ENCODE results near the gene GPAT3. TPM values are rescaled to one million over a fixed set of nuclear protein-coding genes. Genes with fewer than 3 reads are reported as not detected.
"Not testable (repeated sequence)": the region's sequence is repeated elsewhere in the genome, so short reads cannot be mapped to it uniquely, and the experiment has no call there.

Gene GPAT3
- total RNA-seq, 2 donors from 2014 or later, result 4.1 to 5.0 TPM

DNA sequence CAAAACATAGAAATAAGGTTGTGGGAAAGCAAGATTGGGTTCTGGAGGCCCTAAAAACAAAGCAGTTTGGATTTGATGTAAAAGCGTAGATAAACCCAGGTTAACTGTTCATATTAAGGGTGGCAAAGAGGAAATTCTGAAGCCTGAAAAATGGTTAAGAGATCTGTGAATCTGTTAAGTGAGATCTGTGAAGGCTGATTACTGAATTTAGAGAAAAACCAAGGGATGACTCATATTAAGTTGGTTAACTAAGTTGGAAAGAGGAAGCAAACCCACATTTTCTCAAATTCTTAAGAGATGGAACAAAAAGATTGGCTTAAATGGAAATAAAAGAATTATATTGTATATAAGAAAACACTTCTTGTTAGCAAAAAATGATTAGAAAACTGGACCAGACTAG is 22.8 kb downstream of the GPAT3 start:
- H3K4me3 Mint-ChIP-seq, result no peak overlapping the region
- DNase-seq (no peak), ATAC-seq (no peak)
- no peaks in the 10 kb centered on the region for H3K9me3 ChIP-seq (ENCODE audit: control insufficient read depth, low read length, poor library complexity, severe bottlenecking)
- peaks cover 25% of the 10 kb centered on the region for H3K4me1 Mint-ChIP-seq
- no peaks in the 10 kb centered on the region for H3K27me3 Mint-ChIP-seq
- no peaks in the 10 kb centered on the region for H3K36me3 Mint-ChIP-seq (ENCODE audit: low read depth)
- no peak overlapping the region for H3K27ac Mint-ChIP-seq

DNA sequence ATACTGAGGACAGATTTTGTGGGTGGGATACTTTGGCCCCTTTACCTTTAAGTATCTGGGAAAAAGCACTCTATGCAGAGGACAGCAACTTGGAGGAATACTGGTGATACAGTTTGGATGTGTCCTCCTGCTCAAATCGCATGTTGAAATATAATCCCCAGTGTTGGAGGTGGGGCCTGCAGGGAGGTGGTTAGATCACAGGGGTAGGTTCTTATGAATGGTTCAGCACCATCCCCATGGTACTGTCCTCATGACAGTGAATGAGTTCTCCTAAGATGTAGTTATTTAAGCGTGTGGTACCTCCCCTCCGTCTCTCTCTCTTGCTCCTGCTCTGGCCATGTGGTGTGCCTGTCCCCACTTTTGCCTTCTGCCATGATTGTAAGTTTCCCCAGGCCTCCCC is 24.6 kb downstream of the GPAT3 start:
- no peak for DNase-seq
- Mint-ChIP-seq H3K27ac (peak overlapping the region; percentile 19), H3K4me3 (no peak overlapping the region), H3K4me1 (peaks cover 25% of the 10 kb centered on the region), H3K36me3 (ENCODE audit: low read depth) (no peaks in the 10 kb centered on the region), H3K27me3 (no peaks in the 10 kb centered on the region)
- H3K9me3 ChIP-seq (ENCODE audit: control insufficient read depth, low read length, poor library complexity, severe bottlenecking), result no peaks in the 10 kb centered on the region
- no peak for ATAC-seq

DNA sequence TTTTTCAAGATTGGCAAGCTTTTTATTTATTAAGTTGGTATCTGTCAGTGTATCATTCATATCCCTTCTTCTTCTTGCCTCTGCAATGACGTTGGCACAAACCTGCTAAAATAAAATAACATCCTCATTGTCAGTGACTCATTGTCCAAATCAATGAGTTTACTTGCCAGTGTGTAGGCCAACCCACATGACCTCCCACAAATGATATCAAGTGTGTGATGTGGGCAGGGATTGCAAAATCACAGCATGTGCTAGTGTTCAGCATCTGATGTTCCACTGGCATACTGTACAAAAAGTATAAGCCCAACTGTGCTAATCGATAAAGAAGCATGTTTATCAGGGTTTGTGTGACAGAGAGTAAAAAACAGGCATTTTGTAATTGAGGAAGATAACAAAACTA is 25.5 kb downstream of the GPAT3 start:
- no peaks in the 10 kb centered on the region for H3K9me3 ChIP-seq (ENCODE audit: control insufficient read depth, low read length, poor library complexity, severe bottlenecking)
- DNase-seq (no peak), ATAC-seq (peak; percentile 51)
- Mint-ChIP-seq H3K27me3 (no peaks in the 10 kb centered on the region), H3K36me3 (ENCODE audit: low read depth) (no peaks in the 10 kb centered on the region), H3K4me1 (peaks cover 27% of the 10 kb centered on the region), H3K4me3 (no peak overlapping the region), H3K27ac (no peak overlapping the region)

DNA sequence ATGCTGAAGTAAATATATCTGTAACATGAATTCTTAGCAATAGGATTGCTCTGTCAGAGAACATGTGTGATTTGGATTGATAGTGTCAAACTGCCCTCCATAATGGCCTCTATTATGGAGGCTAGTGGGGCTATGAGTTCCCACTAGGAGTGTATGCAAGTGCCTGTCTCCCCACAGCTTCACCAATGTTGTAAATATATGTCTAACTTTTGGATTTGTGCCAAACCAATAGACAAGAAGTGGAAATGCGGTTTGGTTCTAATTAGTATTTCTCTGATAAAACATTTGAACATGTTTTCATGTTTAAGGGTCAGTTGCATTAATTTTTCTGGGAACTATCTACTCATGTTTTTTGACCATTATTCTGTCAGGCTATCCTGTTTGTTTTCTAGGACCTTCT is 28.1 kb downstream of the GPAT3 start:
- no peaks in the 10 kb centered on the region for H3K9me3 ChIP-seq (ENCODE audit: control insufficient read depth, low read length, poor library complexity, severe bottlenecking)
- Mint-ChIP-seq H3K27ac (no peak overlapping the region), H3K4me3 (no peak overlapping the region), H3K4me1 (peaks cover 18% of the 10 kb centered on the region), H3K36me3 (ENCODE audit: low read depth) (peaks cover 2% of the 10 kb centered on the region), H3K27me3 (no peaks in the 10 kb centered on the region)
- DNase-seq, result no peak
- no peak for ATAC-seq

DNA sequence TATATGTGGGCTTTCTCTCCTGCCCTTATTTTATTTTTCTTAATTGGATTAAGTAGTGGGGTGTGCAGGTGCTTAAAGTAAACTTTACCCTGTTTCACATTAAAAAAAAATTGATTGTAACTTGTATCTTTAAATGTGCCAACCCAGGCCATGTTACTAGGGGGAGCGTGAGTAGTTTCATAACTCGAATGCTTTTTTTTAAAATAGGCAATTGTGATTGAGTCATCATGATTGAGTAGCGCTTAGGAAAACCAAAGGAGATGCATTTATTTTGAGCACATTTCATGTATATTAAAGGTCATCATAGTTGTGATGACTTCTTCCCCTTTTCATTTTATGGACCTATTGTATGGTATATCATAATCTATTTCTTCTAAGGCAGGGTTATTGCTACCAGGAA is 32.2 kb downstream of the GPAT3 start:
- Mint-ChIP-seq H3K4me1 (peaks cover 7% of the 10 kb centered on the region), H3K27me3 (no peaks in the 10 kb centered on the region), H3K36me3 (ENCODE audit: low read depth) (peaks cover 2% of the 10 kb centered on the region), H3K27ac (no peak overlapping the region), H3K4me3 (no peak overlapping the region)
- no peaks in the 10 kb centered on the region for H3K9me3 ChIP-seq (ENCODE audit: control insufficient read depth, low read length, poor library complexity, severe bottlenecking)
- no peak for ATAC-seq
- DNase-seq, result no peak

DNA sequence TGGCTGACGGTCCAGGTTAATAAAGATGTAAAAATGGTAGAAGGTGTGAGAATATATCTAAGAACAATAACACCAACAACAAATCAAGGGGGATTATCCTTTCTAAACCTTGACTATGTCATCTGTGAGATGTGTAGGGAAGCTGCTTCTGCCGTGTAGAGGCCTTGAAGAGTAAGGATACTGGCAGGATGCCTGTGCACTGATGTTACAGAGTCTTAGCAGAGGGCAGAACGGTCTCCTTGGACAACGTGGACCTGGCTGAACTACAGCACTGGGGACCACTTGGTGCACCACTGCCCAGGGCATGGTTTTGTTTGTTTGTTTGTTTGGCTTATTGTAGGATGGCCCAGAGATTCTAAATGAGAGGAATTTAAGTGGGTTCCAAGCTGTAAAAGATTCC is 33.5 kb downstream of the GPAT3 start:
- DNase-seq (no peak), ATAC-seq (no peak)
- Mint-ChIP-seq H3K36me3 (ENCODE audit: low read depth) (peaks cover 2% of the 10 kb centered on the region), H3K27me3 (no peaks in the 10 kb centered on the region), H3K4me3 (no peak overlapping the region), H3K4me1 (peaks cover 11% of the 10 kb centered on the region), H3K27ac (no peak overlapping the region)
- no peaks in the 10 kb centered on the region for H3K9me3 ChIP-seq (ENCODE audit: control insufficient read depth, low read length, poor library complexity, severe bottlenecking)

DNA sequence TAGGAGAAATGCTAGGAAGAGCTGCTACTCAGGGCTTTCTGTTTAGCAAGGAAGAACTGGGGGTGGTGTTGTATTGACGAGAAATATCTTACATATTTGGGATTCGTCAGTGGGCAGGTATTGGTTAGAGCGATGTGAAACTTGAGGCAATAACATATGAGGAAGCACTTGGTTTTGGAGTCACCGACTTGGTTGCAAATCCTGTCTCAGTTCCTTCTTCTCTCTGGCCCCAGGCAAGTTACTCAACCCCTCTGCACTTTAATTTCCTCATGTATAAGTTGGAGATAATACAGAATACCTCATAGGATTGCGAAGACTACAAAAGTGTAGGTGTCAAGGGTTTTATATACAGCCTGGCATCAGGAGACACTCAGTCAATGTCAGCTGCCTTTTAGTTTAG is 34.1 kb downstream of the GPAT3 start:
- no peaks in the 10 kb centered on the region for H3K9me3 ChIP-seq (ENCODE audit: control insufficient read depth, low read length, poor library complexity, severe bottlenecking)
- DNase-seq (no peak), ATAC-seq (peak; percentile 37)
- Mint-ChIP-seq H3K27ac (no peak overlapping the region), H3K36me3 (ENCODE audit: low read depth) (peaks cover 2% of the 10 kb centered on the region), H3K4me3 (no peak overlapping the region), H3K4me1 (peaks cover 11% of the 10 kb centered on the region), H3K27me3 (no peaks in the 10 kb centered on the region)

DNA sequence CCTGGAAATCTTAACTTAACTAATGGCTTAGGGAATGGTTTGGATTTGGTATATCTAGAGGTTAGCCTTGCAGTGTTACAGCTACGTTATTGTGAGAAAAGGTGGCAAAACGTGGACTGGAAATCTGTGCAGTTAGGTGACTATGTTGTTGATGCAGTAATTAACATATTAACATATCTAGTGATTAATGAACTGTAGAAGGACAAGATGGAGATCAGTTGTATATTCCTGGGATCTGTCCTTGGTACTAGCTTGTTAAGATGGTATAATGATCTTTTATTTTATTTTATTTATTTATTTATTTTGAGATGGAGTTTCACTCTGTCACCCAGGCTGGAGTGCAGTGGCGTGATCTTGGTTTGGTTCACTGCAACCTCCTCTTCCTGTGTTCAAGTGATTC is 36.9 kb downstream of the GPAT3 start:
- no peak overlapping the region for H3K27ac Mint-ChIP-seq
- ATAC-seq, result no peak
- peaks cover 2% of the 10 kb centered on the region for H3K36me3 Mint-ChIP-seq (ENCODE audit: low read depth)
- no peak for DNase-seq
- peaks cover 8% of the 10 kb centered on the region for H3K4me1 Mint-ChIP-seq
- no peaks in the 10 kb centered on the region for H3K9me3 ChIP-seq (ENCODE audit: control insufficient read depth, low read length, poor library complexity, severe bottlenecking)
- H3K4me3 Mint-ChIP-seq, result no peak overlapping the region
- H3K27me3 Mint-ChIP-seq, result no peaks in the 10 kb centered on the region

DNA sequence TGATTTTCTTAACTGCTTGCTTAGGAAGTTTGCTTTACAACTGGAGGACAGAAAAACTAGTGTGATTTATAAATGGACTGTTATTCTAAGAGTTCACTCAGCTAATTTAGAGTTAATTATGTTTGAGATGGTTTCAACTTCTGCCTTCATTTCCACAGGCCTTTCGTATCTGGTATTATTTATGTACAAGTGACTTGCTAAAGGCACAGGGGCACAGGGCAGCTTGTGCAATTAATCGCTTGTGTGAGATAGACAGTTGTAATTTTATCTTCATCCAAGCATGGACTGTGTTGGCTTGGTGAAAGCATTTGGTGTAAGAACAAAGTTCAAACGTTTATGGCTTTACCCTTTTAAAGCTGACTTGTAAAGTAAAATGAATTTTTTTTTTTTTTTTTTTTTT is 38.3 kb downstream of the GPAT3 start:
- ATAC-seq (no peak), DNase-seq (no peak)
- Mint-ChIP-seq H3K4me3 (no peak overlapping the region), H3K27ac (no peak overlapping the region), H3K4me1 (peaks cover 8% of the 10 kb centered on the region), H3K36me3 (ENCODE audit: low read depth) (no peaks in the 10 kb centered on the region), H3K27me3 (no peaks in the 10 kb centered on the region)
- no peaks in the 10 kb centered on the region for H3K9me3 ChIP-seq (ENCODE audit: control insufficient read depth, low read length, poor library complexity, severe bottlenecking)

DNA sequence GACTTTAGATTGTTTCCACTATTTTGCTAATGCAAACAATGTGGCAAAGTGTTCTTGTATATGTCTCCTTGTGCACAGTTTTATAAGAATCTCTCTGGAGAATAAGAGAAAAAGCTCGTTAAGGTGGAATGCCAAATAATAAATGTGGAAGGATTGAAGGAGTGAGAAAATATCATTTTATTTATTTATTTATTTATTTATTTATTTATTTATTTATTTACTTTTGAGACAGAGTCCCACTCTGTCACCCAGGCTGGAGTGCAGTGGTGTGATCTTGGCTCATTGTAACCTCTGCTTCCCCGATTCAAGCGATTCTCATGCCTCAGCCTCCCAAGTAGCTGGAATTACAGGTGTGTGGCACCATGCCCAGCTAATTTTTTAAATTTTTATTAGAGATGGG is 40.3 kb downstream of the GPAT3 start:
- not testable (repeated sequence) for H3K27me3 Mint-ChIP-seq; H3K36me3 Mint-ChIP-seq (ENCODE audit: low read depth); H3K27ac Mint-ChIP-seq; H3K4me1 Mint-ChIP-seq; H3K4me3 Mint-ChIP-seq; DNase-seq; ATAC-seq; H3K9me3 ChIP-seq (ENCODE audit: control insufficient read depth, low read length, poor library complexity, severe bottlenecking)

DNA sequence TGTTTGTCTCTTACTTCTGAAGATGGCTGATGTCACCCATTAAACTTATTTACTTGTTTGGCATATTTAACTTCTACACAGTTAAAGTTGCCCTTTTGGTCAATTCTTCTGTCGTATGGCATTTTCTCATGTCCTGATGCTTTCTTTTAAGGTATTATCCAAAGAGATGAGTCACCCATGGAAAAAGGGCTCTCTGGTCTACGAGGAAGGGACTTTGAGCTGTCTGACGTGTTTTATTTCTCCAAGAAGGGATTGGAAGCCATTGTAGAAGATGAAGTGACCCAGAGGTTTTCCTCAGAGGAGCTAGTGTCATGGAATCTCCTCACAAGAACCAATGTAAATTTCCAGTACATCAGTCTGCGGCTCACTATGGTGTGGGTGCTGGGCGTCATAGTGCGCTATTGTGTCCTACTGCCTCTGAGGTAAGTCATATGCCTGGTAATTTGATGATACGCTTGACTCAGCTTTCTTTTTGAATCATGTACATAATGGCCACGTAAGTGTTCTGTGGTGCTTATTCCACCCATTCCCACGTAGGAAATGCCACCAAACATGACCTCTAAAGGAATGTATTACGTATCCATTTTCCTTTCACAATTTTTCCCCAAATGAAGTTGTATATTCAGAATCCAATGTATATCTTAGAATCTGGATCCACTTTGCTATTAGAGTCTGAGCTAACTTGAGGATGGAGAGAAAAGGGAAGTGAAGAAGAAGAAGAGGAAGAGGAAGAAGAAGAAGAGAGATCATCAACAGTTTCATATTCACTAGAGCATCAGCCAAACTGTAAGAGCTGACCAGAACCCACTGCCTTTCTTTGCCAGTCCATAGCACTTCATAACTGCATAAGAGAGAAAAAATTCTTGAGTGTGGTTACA is 45.7 kb downstream of the GPAT3 start:
- no peaks in the 10 kb centered on the region for H3K9me3 ChIP-seq (ENCODE audit: control insufficient read depth, low read length, poor library complexity, severe bottlenecking)
- Mint-ChIP-seq H3K27ac (no peak overlapping the region), H3K4me3 (peak overlapping the region; percentile 4), H3K36me3 (ENCODE audit: low read depth) (peaks cover 2% of the 10 kb centered on the region), H3K4me1 (no peaks in the 10 kb centered on the region), H3K27me3 (no peaks in the 10 kb centered on the region)
- ATAC-seq (no peak), DNase-seq (no peak)

DNA sequence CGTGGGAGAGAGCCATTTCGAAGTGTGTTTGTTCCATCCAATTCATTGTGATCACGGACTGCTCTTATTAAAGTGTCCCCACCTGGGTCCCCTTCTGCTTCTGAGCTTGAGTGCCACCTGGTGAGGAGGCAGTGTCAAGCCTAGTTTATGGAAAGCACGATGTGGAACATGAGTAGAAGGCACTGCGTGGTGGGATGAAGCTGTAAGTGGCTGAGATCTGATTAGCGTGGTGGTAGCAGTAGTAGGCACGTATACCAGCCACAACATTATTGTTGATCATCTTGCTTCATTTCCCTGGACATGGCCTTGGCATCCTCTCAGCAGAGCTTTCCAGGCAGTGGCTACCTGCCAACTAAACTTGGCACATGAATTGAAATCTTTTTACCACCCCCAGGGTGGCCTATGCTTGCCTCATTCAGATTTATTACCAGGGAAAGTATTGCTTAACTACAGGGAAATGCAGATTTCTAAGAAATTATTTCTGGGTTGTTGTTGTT is 46.4 kb downstream of the GPAT3 start:
- Mint-ChIP-seq H3K27ac (no peak overlapping the region), H3K4me1 (no peaks in the 10 kb centered on the region), H3K27me3 (no peaks in the 10 kb centered on the region), H3K4me3 (no peak overlapping the region), H3K36me3 (ENCODE audit: low read depth) (peaks cover 2% of the 10 kb centered on the region)
- DNase-seq (no peak), ATAC-seq (no peak)
- H3K9me3 ChIP-seq (ENCODE audit: control insufficient read depth, low read length, poor library complexity, severe bottlenecking), result no peaks in the 10 kb centered on the region

DNA sequence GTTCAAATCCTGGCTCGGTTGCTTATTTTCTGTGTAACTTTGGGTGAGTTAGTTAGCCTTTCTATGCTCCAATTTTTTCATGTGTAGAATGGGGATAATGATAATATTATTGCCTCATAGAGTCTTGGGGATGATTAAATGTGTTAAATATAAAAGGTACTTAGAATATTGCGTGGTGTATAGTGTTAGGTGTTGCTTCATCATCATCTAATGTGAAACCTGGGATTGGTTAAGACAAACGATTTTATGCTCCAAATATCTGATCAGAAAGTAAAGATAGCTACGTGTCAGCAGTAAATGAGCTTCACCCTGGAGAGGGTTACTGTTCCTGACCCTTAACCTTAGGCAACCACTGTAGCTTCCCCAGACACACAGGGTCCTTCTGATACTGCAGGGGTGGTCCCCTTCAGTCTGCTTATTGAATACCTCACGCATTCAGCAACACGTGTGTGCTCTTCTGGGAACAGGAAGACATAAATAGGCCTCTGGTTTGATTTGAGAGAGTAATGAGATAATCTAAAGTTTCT is 50.1 kb downstream of the GPAT3 start:
- Mint-ChIP-seq H3K27me3 (no peaks in the 10 kb centered on the region), H3K36me3 (ENCODE audit: low read depth) (peaks cover 4% of the 10 kb centered on the region), H3K4me3 (no peak overlapping the region), H3K27ac (no peak overlapping the region), H3K4me1 (peaks cover 2% of the 10 kb centered on the region)
- DNase-seq (no peak), ATAC-seq (no peak)
- H3K9me3 ChIP-seq (ENCODE audit: control insufficient read depth, low read length, poor library complexity, severe bottlenecking), result no peaks in the 10 kb centered on the region

DNA sequence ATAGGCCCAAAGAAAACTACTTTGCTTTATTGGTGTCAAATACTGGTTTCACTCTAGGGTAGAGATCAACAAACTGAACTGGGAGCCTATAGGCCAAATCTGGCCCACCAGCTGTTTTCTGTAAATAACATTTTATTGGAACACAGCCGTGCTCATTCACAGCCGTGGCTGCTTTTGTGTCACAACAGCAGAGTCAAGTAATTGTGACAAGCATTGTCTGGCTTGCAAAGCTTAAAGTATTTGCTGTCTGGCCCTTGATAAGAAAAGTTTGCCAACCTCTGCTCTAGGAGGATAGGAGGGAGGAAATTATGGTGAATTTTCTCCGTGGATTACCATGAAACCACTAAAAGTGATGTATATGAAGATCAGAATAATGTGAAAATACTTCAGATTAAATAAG is 53.4 kb downstream of the GPAT3 start:
- no peaks in the 10 kb centered on the region for H3K9me3 ChIP-seq (ENCODE audit: control insufficient read depth, low read length, poor library complexity, severe bottlenecking)
- ATAC-seq (no peak), DNase-seq (no peak)
- H3K27me3 Mint-ChIP-seq, result no peaks in the 10 kb centered on the region
- H3K4me1 Mint-ChIP-seq, result peaks cover 2% of the 10 kb centered on the region
- H3K36me3 Mint-ChIP-seq (ENCODE audit: low read depth), result peaks cover 2% of the 10 kb centered on the region
- no peak overlapping the region for H3K4me3 Mint-ChIP-seq
- no peak overlapping the region for H3K27ac Mint-ChIP-seq
